ENCODE measurements around the gene SBK2.

- TF ChIP-seq, protein P1, sequence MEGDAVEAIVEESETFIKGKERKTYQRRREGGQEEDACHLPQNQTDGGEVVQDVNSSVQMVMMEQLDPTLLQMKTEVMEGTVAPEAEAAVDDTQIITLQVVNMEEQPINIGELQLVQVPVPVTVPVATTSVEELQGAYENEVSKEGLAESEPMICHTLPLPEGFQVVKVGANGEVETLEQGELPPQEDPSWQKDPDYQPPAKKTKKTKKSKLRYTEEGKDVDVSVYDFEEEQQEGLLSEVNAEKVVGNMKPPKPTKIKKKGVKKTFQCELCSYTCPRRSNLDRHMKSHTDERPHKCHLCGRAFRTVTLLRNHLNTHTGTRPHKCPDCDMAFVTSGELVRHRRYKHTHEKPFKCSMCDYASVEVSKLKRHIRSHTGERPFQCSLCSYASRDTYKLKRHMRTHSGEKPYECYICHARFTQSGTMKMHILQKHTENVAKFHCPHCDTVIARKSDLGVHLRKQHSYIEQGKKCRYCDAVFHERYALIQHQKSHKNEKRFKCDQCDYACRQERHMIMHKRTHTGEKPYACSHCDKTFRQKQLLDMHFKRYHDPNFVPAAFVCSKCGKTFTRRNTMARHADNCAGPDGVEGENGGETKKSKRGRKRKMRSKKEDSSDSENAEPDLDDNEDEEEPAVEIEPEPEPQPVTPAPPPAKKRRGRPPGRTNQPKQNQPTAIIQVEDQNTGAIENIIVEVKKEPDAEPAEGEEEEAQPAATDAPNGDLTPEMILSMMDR (IDR thresholded peaks at IDR 0.05 in 4 of 5, conservative IDR thresholded peaks at IDR 0.05 in 1 of 5): no peak
- no peak for TF ChIP-seq POLR2A (IDR thresholded peaks at IDR 0.05)
These were observed 1.2 kb upstream of the SBK2 start for GRCh38 chr19:55538132-55538531.

All from gastrocnemius medialis (tissue), 4 donors.